Neural progenitor cell (in vitro differentiated cells): ENCODE results near the gene CYP2F1.

Source experiments
- EZH2 ChIP-seq: fragments of 200-600 bp; sonication (generic); IDR thresholded peaks from 2 replicates; pipeline ENCODE4 v1.6.1; 2017; ENCODE audit warnings: antibody characterized with exemption, mild to moderate bottlenecking, moderate library complexity
- TF ChIP-seq, protein P1 (sequence below): fragments of 200-600 bp; sonication (generic); IDR thresholded peaks from 2 replicates; pipeline ENCODE4 v1.5.1; 2017; ENCODE audit warnings: antibody characterized with exemption, mild to moderate bottlenecking

DNA sequence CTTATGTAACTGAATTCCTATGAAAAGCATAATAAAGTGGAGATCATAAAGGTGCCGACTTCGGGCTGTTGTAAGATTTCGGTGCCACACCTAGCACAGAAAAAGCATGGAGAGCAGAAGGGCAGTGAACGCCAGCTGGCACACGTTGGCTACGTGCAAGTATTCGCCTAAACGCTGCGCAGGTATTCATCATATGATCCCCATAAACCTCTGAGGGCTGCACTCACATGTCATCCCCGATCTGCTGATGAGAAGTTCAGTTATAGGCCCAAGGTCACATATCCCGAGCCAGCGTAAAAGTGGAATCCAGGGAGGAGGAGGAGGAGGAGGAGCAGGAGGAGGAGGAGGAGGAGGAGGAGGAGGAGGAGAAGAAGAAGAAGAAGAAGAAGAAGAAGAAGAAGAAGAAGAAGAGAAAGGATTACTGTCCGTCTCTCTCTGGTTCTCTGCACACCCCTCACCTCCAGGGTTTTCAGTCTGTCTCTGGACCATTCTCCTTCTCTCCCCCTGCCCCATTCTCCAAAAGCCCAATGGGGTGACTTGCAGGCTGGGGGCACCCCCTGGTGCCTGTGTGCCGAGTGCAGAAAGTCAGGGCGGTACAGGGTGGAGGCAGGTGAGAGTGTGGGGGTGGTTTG is 60.2 kb downstream of the CYP2F1 start:
- TF ChIP-seq, protein P1, sequence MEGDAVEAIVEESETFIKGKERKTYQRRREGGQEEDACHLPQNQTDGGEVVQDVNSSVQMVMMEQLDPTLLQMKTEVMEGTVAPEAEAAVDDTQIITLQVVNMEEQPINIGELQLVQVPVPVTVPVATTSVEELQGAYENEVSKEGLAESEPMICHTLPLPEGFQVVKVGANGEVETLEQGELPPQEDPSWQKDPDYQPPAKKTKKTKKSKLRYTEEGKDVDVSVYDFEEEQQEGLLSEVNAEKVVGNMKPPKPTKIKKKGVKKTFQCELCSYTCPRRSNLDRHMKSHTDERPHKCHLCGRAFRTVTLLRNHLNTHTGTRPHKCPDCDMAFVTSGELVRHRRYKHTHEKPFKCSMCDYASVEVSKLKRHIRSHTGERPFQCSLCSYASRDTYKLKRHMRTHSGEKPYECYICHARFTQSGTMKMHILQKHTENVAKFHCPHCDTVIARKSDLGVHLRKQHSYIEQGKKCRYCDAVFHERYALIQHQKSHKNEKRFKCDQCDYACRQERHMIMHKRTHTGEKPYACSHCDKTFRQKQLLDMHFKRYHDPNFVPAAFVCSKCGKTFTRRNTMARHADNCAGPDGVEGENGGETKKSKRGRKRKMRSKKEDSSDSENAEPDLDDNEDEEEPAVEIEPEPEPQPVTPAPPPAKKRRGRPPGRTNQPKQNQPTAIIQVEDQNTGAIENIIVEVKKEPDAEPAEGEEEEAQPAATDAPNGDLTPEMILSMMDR, result no peak
- TF ChIP-seq EZH2, result no peak
